HT1080 (cell line): ENCODE data around the gene NRP1. TPM values are rescaled to one million over a fixed set of nuclear protein-coding genes. Genes with fewer than 3 reads are reported as not detected.

Experiments
- DNase-seq: peaks from one replicate; pipeline ENCODE4 v3.0.0-alpha.2; 2015; ENCODE audit warnings: low read depth
- total RNA-seq: library from RNA; depleted of rRNA; stranded (reverse); fragments of >200 nt; shearing (Covaris generic); gene quantifications from 2 replicates; pipeline ENCODE4 v1.2.3, GENCODE V29; 2014

The NRP1 gene
- total RNA-seq, 1 experiment from 2014 or later, result 281 TPM

GRCh38 chr10:33267708-33268107 lies 66.8 kb downstream of the NRP1 start:
- no peak for DNase-seq

- no peak for DNase-seq
Measured at GRCh38 chr10:33265621-33266020, 68.8 kb downstream of the NRP1 start.

DNA sequence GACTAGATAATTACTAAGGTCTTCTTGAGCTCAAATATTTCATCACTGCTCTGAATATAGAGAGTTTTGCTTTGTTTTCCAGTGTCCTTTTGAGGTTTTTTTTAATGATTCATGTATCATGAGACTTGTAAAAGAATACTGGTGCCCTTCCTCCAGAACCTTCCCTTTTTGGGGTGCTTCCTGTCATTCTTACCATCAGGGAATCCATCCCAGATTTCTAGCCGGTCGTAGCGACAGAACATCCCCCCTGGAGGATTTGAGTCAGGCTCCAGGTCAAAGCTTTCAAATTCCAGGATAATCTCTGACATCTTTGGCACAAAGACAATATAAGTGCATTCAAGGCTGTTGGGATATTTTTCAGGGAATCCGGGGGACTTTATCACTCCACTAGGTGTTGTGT lies 71.0 kb downstream of the NRP1 start:
- peak; percentile 73 for DNase-seq

- DNase-seq, result no peak
Measured at GRCh38 chr10:33262871-33263270, 71.6 kb downstream of the NRP1 start.

DNA sequence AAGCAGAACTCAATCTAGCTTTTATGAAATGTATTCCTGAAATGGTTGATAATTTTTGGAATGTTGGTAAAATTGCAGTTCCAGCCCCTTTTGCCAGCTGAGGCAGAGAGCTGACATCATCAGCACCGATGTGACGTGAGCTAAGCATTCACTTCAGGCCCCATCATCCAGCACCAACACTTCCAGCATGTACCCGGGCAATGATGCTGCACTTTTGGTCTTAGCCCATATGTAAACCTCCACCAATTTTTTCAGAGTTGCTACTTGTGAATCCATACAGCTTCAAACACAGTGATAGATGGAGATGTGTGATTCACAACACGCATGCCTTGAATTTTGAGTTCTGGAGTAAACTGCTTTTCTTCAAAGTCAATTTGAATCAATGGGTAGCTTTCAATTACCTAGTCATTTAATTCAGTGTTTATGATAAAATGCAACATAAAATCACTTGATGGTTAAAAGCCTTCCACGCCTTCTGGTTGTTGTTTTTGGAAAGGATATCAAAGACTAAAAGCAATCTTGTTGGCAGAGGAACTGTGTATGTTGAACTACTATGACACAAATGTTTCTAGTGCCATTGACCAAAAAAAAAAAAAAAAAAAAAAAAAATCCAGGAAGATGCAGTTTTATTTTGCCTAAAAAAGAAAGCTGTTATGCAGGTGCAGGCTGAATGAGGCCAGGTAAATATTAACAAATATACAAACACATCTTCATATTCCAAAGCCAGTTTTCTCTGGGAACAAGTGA lies 73.9 kb downstream of the NRP1 start:
- no peak for DNase-seq

DNA sequence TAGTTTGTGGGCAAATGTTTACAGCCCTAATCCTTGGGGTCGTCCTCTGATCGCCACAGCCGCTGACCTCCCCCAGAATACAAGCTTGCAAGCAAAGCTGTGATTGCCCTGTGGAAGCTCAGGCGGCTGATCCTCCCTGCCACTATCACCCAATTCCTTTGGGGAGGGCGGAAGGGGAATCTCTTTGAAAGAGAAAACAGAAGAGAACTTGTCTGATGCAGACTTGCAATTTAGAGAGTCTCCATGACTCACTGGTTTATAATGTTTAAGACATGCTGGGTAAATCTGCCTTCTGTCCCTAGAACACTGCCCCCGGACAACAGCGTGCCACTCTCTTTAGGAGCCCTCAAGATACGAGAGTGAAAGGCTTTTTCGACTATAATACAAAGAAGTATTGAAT lies 75.5 kb downstream of the NRP1 start:
- peak; percentile 45 for DNase-seq

GRCh38 chr10:33257439-33258080 lies 76.9 kb downstream of the NRP1 start:
- DNase-seq, result no peak

DNA sequence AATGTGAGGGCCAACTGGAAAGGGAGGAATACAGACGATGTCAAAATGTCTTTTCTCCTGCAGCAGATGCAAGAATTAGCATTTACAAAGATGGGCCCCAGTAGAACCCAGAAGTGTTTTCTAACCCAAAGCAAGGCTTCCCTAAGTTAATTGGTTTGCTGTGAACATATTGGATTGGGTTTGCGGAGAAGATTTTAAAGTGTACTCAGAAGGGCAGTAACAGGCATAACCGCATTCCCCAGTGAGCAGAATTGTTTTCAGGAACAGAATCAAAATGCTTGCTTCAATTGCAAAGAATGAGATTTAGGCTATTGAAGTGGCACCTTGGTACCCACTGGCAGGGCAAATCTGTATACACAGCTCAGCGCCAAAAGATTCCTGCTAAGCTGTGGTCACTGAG lies 78.0 kb downstream of the NRP1 start:
- DNase-seq, result no peak

- DNase-seq, result no peak
Measured at GRCh38 chr10:33254556-33255160, 79.8 kb downstream of the NRP1 start.

GRCh38 chr10:33253411-33253810 lies 81.1 kb downstream of the NRP1 start:
- no peak for DNase-seq

DNA sequence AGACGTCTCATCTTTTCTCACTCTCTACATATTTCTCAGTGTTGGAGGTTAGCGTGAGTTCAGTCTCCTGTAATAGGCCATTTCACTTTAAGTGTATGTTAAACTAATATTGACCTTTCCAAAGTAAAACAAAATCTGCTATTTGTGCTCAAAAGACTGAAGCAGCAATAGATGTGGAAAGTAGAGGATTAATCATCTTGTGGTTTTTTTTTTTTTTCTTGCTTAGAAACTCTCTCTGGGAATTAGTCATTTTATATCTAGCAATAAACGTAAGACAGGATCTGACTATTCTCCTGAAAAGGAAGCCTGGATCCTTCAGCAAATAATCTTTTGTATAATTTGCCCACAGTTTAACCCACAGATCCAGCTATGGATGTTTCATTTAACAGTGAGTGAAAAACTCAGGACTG lies 81.7 kb downstream of the NRP1 start:
- peak; percentile 97 for DNase-seq

- DNase-seq, result no peak
Measured at GRCh38 chr10:33252324-33252723, 82.1 kb downstream of the NRP1 start.

GRCh38 chr10:33249659-33250345 lies 84.7 kb downstream of the NRP1 start:
- no peak for DNase-seq

GRCh38 chr10:33249137-33249536 lies 85.3 kb downstream of the NRP1 start:
- no peak for DNase-seq

DNA sequence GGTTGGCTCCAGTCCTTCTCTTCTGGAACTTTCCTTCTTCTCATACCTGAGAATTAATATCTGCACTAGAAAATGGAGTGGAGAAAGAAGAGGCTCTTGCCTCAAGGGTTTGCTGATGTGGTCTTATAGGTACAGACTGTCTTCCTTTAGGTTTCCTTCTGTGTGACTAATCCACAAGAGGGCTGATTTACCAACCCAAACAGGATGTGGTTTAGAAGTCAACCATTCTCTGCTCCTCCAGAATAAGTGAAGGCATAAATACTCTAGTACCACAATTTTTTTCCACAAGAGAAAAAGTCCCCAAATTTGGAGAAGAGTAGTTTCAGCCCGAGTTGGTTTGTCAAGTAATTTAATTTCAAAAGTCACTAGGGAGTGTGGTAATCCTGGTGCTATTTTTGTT lies 85.8 kb downstream of the NRP1 start:
- DNase-seq, result peak; percentile 94

DNA sequence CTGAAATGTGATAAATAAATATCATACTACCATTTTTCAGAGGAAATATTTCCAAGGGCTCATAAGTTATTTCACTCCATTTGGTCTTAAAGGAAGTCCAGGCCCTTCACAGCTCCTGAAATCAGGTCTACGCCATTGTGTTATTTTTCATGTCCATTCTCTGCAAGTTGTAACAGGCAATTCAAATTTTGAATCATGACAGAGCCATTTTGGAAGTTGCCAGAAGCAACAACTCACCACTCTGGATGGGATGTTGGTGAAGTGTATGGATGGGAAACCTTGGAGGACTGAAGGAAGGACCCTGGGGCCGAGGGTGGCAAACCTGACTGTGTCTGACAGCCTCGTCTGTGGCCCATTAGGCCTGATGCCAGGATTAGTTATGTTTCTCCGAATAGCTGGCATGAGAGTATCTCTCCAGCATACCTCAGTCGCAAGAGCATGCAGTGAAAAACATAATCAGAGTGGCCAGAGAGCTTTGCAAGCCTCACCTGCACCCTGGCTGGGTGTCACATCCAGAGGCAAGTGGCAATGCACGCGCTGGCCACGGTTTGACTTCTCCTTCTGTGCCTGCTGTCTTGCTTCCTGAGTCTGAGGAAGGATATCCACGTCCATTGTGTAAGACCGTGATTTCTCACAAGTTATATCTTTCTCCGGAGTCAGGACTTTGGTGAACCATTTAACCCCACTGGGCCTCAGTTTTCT lies 87.1 kb downstream of the NRP1 start:
- DNase-seq, result no peak

DNA sequence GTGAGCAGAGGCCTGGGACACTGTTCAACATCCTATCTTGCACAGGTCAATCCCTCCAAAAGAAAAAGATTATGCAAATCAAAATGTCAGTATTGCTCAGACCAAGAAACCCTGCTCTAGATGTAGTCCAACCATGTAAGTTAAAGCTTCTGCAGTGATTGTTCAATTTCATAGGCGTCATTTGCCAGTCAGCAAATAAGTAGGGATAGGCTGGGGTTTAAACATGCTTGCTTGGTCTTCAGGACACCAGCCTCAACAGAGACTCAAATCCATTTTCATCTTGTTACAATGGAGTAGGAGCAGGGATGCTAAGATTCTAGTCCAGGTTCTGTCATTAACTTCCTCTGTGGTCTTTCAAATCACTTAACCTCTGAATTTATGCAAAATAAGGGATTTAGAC lies 89.1 kb downstream of the NRP1 start:
- no peak for DNase-seq

DNA sequence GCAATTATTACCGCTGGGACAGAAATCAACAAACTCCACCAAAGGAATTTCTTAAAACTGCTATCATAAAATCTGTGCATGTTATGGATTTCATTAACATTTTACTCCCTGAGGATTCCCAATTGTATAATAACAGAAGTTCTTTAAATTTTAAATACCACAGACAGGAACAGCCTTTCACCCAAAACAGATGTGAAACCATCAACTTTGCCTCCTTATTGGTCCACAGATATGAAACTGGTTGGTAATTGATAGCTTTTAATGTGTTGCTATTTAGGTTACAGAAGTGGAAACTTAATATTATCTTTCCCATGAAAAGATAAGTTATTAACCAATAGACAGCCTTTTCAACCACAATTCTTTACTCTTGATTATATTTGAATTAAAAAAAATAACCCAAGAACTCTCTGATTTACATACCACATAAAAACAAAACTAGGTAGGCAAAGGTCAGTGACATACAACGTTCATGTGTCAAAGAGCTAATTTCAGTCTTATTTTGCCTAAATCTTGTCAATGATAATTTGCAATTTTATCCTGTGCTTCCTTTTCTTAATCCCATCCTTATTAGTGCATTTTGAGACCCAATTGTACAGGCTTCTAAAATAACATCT lies 90.0 kb downstream of the NRP1 start:
- DNase-seq, result no peak

- no peak for DNase-seq
Measured at GRCh38 chr10:33243703-33244102, 90.8 kb downstream of the NRP1 start.

- DNase-seq, result no peak
Measured at GRCh38 chr10:33242931-33243330, 91.5 kb downstream of the NRP1 start.

DNA sequence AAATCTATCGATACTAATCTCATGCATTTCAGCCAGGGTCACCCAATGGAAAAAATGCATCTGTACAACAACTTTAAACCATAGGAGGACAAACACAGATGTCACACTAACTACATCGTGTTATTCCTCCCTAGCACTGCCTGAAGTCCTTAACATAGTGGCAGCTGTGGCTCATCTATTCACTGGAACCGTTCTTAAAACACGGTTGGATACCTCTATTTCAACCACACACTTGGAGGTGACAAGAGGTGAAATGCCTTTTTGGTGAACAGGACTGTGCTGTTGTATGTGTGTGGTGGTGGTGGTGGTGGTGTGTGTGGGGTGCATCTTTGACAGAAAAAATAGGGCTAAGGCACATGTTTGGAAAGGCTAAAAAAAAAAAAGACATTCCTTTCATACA lies 93.1 kb downstream of the NRP1 start:
- DNase-seq, result no peak
